ENCODE measurements around the gene RGSL1.

Gene RGSL1

GRCh38 chr1:182595641-182596240, 145.8 kb downstream of the RGSL1 start:
- peaks cover 0 to 10% (median 3%) of the 10 kb centered on the region in 5 donors for H3K4me1 ChIP-seq (ENCODE audit: control insufficient read depth in 5 of 5, insufficient read depth in 5 of 5, low read length in 5 of 5)
- no peaks in the 10 kb centered on the region for H3K27me3 ChIP-seq (ENCODE audit: control insufficient read depth in 5 of 5, insufficient read depth in 4 of 5, low read length in 5 of 5)
- no peak overlapping the region for H3K4me3 ChIP-seq (ENCODE audit: low read depth in 1 of 5, low read length in 5 of 5)
- no peak overlapping the region for H3K27ac ChIP-seq (ENCODE audit: low read depth, low read length)
- H3K36me3 ChIP-seq (ENCODE audit: control insufficient read depth in 5 of 5, insufficient read depth in 5 of 5, low read length in 5 of 5), result peaks cover 0 to 11% (median 7%) of the 10 kb centered on the region in 5 donors
- no peak overlapping the region for H3K9ac ChIP-seq (ENCODE audit: low read length in 5 of 5)
- H3K9me3 ChIP-seq (ENCODE audit: control insufficient read depth in 5 of 5, low read length in 5 of 5), result no peaks in the 10 kb centered on the region

GRCh38 chr1:182596934-182597333, 147.0 kb downstream of the RGSL1 start:
- Histone ChIP-seq H3K9me3 (ENCODE audit: control insufficient read depth in 5 of 5, low read length in 5 of 5) (no peaks in the 10 kb centered on the region), H3K36me3 (ENCODE audit: control insufficient read depth in 5 of 5, insufficient read depth in 5 of 5, low read length in 5 of 5) (peaks cover 0 to 14% (median 10%) of the 10 kb centered on the region in 5 donors), H3K9ac (ENCODE audit: low read length in 5 of 5) (no peak overlapping the region), H3K27ac (ENCODE audit: low read depth, low read length) (no peak overlapping the region), H3K4me1 (ENCODE audit: control insufficient read depth in 5 of 5, insufficient read depth in 5 of 5, low read length in 5 of 5) (peaks cover 0 to 22% (median 3%) of the 10 kb centered on the region in 5 donors), H3K4me3 (ENCODE audit: low read depth in 1 of 5, low read length in 5 of 5) (no peak overlapping the region), H3K27me3 (ENCODE audit: control insufficient read depth in 5 of 5, insufficient read depth in 4 of 5, low read length in 5 of 5) (peaks cover 0 to 3% (median 2%) of the 10 kb centered on the region in 5 donors)

- Histone ChIP-seq H3K9ac (ENCODE audit: low read length in 5 of 5) (no peak overlapping the region), H3K27me3 (ENCODE audit: control insufficient read depth in 5 of 5, insufficient read depth in 4 of 5, low read length in 5 of 5) (peaks cover 0 to 5% (median 2%) of the 10 kb centered on the region in 5 donors), H3K4me1 (ENCODE audit: control insufficient read depth in 5 of 5, insufficient read depth in 5 of 5, low read length in 5 of 5) (peaks cover 5 to 35% (median 10%) of the 10 kb centered on the region in 5 donors), H3K9me3 (ENCODE audit: control insufficient read depth in 5 of 5, low read length in 5 of 5) (no peaks in the 10 kb centered on the region), H3K36me3 (ENCODE audit: control insufficient read depth in 5 of 5, insufficient read depth in 5 of 5, low read length in 5 of 5) (peaks cover 0 to 14% (median 10%) of the 10 kb centered on the region in 5 donors), H3K27ac (ENCODE audit: low read depth, low read length) (no peak overlapping the region), H3K4me3 (ENCODE audit: low read depth in 1 of 5, low read length in 5 of 5) (no peak overlapping the region)
Observed at GRCh38 chr1:182598296-182598695, 148.3 kb downstream of the RGSL1 start.

- no peak overlapping the region for H3K27ac ChIP-seq (ENCODE audit: low read depth, low read length)
- no peak overlapping the region for H3K9ac ChIP-seq (ENCODE audit: low read length in 5 of 5)
- H3K4me3 ChIP-seq (ENCODE audit: low read depth in 1 of 5, low read length in 5 of 5), result no peak overlapping the region
- peaks cover 8 to 45% (median 19%) of the 10 kb centered on the region in 5 donors for H3K4me1 ChIP-seq (ENCODE audit: control insufficient read depth in 5 of 5, insufficient read depth in 5 of 5, low read length in 5 of 5)
- H3K27me3 ChIP-seq (ENCODE audit: control insufficient read depth in 5 of 5, insufficient read depth in 4 of 5, low read length in 5 of 5), result peaks cover 0 to 5% (median 2%) of the 10 kb centered on the region in 5 donors
- peaks cover 0 to 14% (median 10%) of the 10 kb centered on the region in 5 donors for H3K36me3 ChIP-seq (ENCODE audit: control insufficient read depth in 5 of 5, insufficient read depth in 5 of 5, low read length in 5 of 5)
- H3K9me3 ChIP-seq (ENCODE audit: control insufficient read depth in 5 of 5, low read length in 5 of 5), result no peaks in the 10 kb centered on the region
Observed at GRCh38 chr1:182599339-182599738, 149.4 kb downstream of the RGSL1 start.

GRCh38 chr1:182600036-182600713, 150.2 kb downstream of the RGSL1 start:
- peaks cover 0 to 14% (median 10%) of the 10 kb centered on the region in 5 donors for H3K36me3 ChIP-seq (ENCODE audit: control insufficient read depth in 5 of 5, insufficient read depth in 5 of 5, low read length in 5 of 5)
- H3K4me3 ChIP-seq (ENCODE audit: low read depth in 1 of 5, low read length in 5 of 5), result peak overlapping the region in 1 of 5 donors; percentile 10
- peaks cover 0 to 9% (median 3%) of the 10 kb centered on the region in 5 donors for H3K27me3 ChIP-seq (ENCODE audit: control insufficient read depth in 5 of 5, insufficient read depth in 4 of 5, low read length in 5 of 5)
- no peak overlapping the region for H3K9ac ChIP-seq (ENCODE audit: low read length in 5 of 5)
- H3K4me1 ChIP-seq (ENCODE audit: control insufficient read depth in 5 of 5, insufficient read depth in 5 of 5, low read length in 5 of 5), result peaks cover 10 to 50% (median 22%) of the 10 kb centered on the region in 5 donors
- no peaks in the 10 kb centered on the region for H3K9me3 ChIP-seq (ENCODE audit: control insufficient read depth in 5 of 5, low read length in 5 of 5)
- H3K27ac ChIP-seq (ENCODE audit: low read depth, low read length), result no peak overlapping the region

GRCh38 chr1:182600745-182601415, 150.9 kb downstream of the RGSL1 start:
- H3K4me3 ChIP-seq (ENCODE audit: low read depth in 1 of 5, low read length in 5 of 5), result peak overlapping the region in 1 of 5 donors; percentile 70
- peaks cover 0 to 14% (median 10%) of the 10 kb centered on the region in 5 donors for H3K36me3 ChIP-seq (ENCODE audit: control insufficient read depth in 5 of 5, insufficient read depth in 5 of 5, low read length in 5 of 5)
- peaks cover 10 to 50% (median 22%) of the 10 kb centered on the region in 5 donors for H3K4me1 ChIP-seq (ENCODE audit: control insufficient read depth in 5 of 5, insufficient read depth in 5 of 5, low read length in 5 of 5)
- H3K27me3 ChIP-seq (ENCODE audit: control insufficient read depth in 5 of 5, insufficient read depth in 4 of 5, low read length in 5 of 5), result peaks cover 0 to 10% (median 3%) of the 10 kb centered on the region in 5 donors
- H3K9ac ChIP-seq (ENCODE audit: low read length in 5 of 5), result no peak overlapping the region
- H3K27ac ChIP-seq (ENCODE audit: low read depth, low read length), result no peak overlapping the region
- H3K9me3 ChIP-seq (ENCODE audit: control insufficient read depth in 5 of 5, low read length in 5 of 5), result no peaks in the 10 kb centered on the region

- Histone ChIP-seq H3K9ac (ENCODE audit: low read length in 5 of 5) (no peak overlapping the region), H3K4me3 (ENCODE audit: low read depth in 1 of 5, low read length in 5 of 5) (peak overlapping the region in 4 of 5 donors; percentile 19 to 75 (median 54))
Observed at GRCh38 chr1:182601416-182601786, 151.5 kb downstream of the RGSL1 start.

GRCh38 chr1:182601913-182602312, 152.0 kb downstream of the RGSL1 start:
- Histone ChIP-seq H3K9me3 (ENCODE audit: control insufficient read depth in 5 of 5, low read length in 5 of 5) (no peaks in the 10 kb centered on the region), H3K4me3 (ENCODE audit: low read depth in 1 of 5, low read length in 5 of 5) (peak overlapping the region in 4 of 5 donors; percentile 19 to 75 (median 54)), H3K9ac (ENCODE audit: low read length in 5 of 5) (peak overlapping the region in 1 of 5 donors; percentile 4), H3K27me3 (ENCODE audit: control insufficient read depth in 5 of 5, insufficient read depth in 4 of 5, low read length in 5 of 5) (peaks cover 0 to 14% (median 5%) of the 10 kb centered on the region in 5 donors), H3K27ac (ENCODE audit: low read depth, low read length) (peak overlapping the region; percentile 47), H3K36me3 (ENCODE audit: control insufficient read depth in 5 of 5, insufficient read depth in 5 of 5, low read length in 5 of 5) (peaks cover 0 to 14% (median 10%) of the 10 kb centered on the region in 5 donors), H3K4me1 (ENCODE audit: control insufficient read depth in 5 of 5, insufficient read depth in 5 of 5, low read length in 5 of 5) (peaks cover 10 to 47% (median 22%) of the 10 kb centered on the region in 5 donors)

More at GRCh38 chr1:182601416-182601786, 151.5 kb downstream of the RGSL1 start:
- H3K4me1 ChIP-seq (ENCODE audit: control insufficient read depth in 5 of 5, insufficient read depth in 5 of 5, low read length in 5 of 5), result peaks cover 10 to 47% (median 22%) of the 10 kb centered on the region in 5 donors
- peaks cover 0 to 14% (median 10%) of the 10 kb centered on the region in 5 donors for H3K36me3 ChIP-seq (ENCODE audit: control insufficient read depth in 5 of 5, insufficient read depth in 5 of 5, low read length in 5 of 5)
- peak overlapping the region; percentile 47 for H3K27ac ChIP-seq (ENCODE audit: low read depth, low read length)
- H3K27me3 ChIP-seq (ENCODE audit: control insufficient read depth in 5 of 5, insufficient read depth in 4 of 5, low read length in 5 of 5), result peaks cover 0 to 12% (median 4%) of the 10 kb centered on the region in 5 donors
- H3K9me3 ChIP-seq (ENCODE audit: control insufficient read depth in 5 of 5, low read length in 5 of 5), result no peaks in the 10 kb centered on the region

- H3K9me3 ChIP-seq (ENCODE audit: control insufficient read depth in 5 of 5, low read length in 5 of 5), result no peaks in the 10 kb centered on the region
- H3K9ac ChIP-seq (ENCODE audit: low read length in 5 of 5), result peak overlapping the region in 2 of 5 donors; percentile 32 to 49
- H3K27me3 ChIP-seq (ENCODE audit: control insufficient read depth in 5 of 5, insufficient read depth in 4 of 5, low read length in 5 of 5), result peaks cover 0 to 14% (median 6%) of the 10 kb centered on the region in 5 donors
- H3K27ac ChIP-seq (ENCODE audit: low read depth, low read length), result peak overlapping the region; percentile 29
- H3K4me1 ChIP-seq (ENCODE audit: control insufficient read depth in 5 of 5, insufficient read depth in 5 of 5, low read length in 5 of 5), result peaks cover 10 to 47% (median 22%) of the 10 kb centered on the region in 5 donors
- H3K4me3 ChIP-seq (ENCODE audit: low read depth in 1 of 5, low read length in 5 of 5), result peak overlapping the region; percentile 44 to 75 (median 70)
- peaks cover 0 to 14% (median 10%) of the 10 kb centered on the region in 5 donors for H3K36me3 ChIP-seq (ENCODE audit: control insufficient read depth in 5 of 5, insufficient read depth in 5 of 5, low read length in 5 of 5)
Observed at GRCh38 chr1:182602935-182603645, 153.1 kb downstream of the RGSL1 start.
